Body of pancreas (tissue), 4 donors: ENCODE measurements around the gene PAPOLB.

Source experiments
- CTCF ChIP-seq, 7 experiments: fragments of 450-650 bp in 4 of 7; fragments of 200-600 bp in 3 of 7; sonication (generic) in 3 of 7; IDR thresholded peaks; one replicate each; pipeline ENCODE4 v1.5.1; 2016 to 2019; ENCODE audit warnings: antibody characterized with exemption in 7 of 7
- POLR2A ChIP-seq, 3 donors: fragments of 450-650 bp; IDR thresholded peaks; one replicate each; pipeline ENCODE4 v1.6.1; 2016; ENCODE audit warnings: antibody characterized with exemption in 3 of 3, mild to moderate bottlenecking in 2 of 3

- TF ChIP-seq POLR2A (IDR thresholded peaks at IDR 0.05) = no peak
- no peak for TF ChIP-seq CTCF (IDR thresholded peaks at IDR 0.05)
These were observed 21.2 kb upstream of the PAPOLB start for GRCh38 chr7:4883033-4883371.
